Measurements from ENCODE around the gene UFD1.

The UFD1 gene

GRCh38 chr22:19494676-19495173 lies 15.7 kb upstream of the UFD1 start:
- no peak for TF ChIP-seq REST (IDR thresholded peaks at IDR 0.05; ENCODE audit: insufficient read depth in 1 of 2, low read depth in 2 of 2, low read length in 2 of 2)
- no peak for TF ChIP-seq FOXP2 (optimal IDR thresholded peaks at IDR 0.05; ENCODE audit: borderline replicate concordance, extremely low read depth, extremely low read length, insufficient read depth)
- no peak for TF ChIP-seq SIN3A (IDR thresholded peaks at IDR 0.05; ENCODE audit: borderline replicate concordance, insufficient read depth, low read length)
- TF ChIP-seq TAF1 (IDR thresholded peaks at IDR 0.05; ENCODE audit: borderline replicate concordance, insufficient read depth, low read length) = no peak
- TF ChIP-seq POLR2AphosphoS5 (IDR thresholded peaks at IDR 0.05; ENCODE audit: low read depth, low read length) = no peak

GRCh38 chr22:19494001-19494560 lies 15.1 kb upstream of the UFD1 start:
- TF ChIP-seq SIN3A (IDR thresholded peaks at IDR 0.05; ENCODE audit: borderline replicate concordance, insufficient read depth, low read length) = no peak
- TF ChIP-seq TAF1 (IDR thresholded peaks at IDR 0.05; ENCODE audit: borderline replicate concordance, insufficient read depth, low read length) = no peak
- TF ChIP-seq POLR2AphosphoS5 (IDR thresholded peaks at IDR 0.05; ENCODE audit: low read depth, low read length) = no peak
- no peak for TF ChIP-seq REST (IDR thresholded peaks at IDR 0.05; ENCODE audit: insufficient read depth in 1 of 2, low read depth in 2 of 2, low read length in 2 of 2)
- no peak for TF ChIP-seq FOXP2 (optimal IDR thresholded peaks at IDR 0.05; ENCODE audit: borderline replicate concordance, extremely low read depth, extremely low read length, insufficient read depth)

GRCh38 chr22:19492504-19493174 lies 13.6 kb upstream of the UFD1 start:
- TF ChIP-seq FOXP2 (optimal IDR thresholded peaks at IDR 0.05; ENCODE audit: borderline replicate concordance, extremely low read depth, extremely low read length, insufficient read depth) (no peak), TAF1 (IDR thresholded peaks at IDR 0.05; ENCODE audit: borderline replicate concordance, insufficient read depth, low read length) (no peak), POLR2AphosphoS5 (IDR thresholded peaks at IDR 0.05; ENCODE audit: low read depth, low read length) (no peak), SIN3A (IDR thresholded peaks at IDR 0.05; ENCODE audit: borderline replicate concordance, insufficient read depth, low read length) (no peak), REST (IDR thresholded peaks at IDR 0.05; ENCODE audit: insufficient read depth in 1 of 2, low read depth in 2 of 2, low read length in 2 of 2) (no peak)

GRCh38 chr22:19490628-19491230 lies 11.7 kb upstream of the UFD1 start:
- TF ChIP-seq REST (IDR thresholded peaks at IDR 0.05; ENCODE audit: insufficient read depth in 1 of 2, low read depth in 2 of 2, low read length in 2 of 2) (no peak), TAF1 (IDR thresholded peaks at IDR 0.05; ENCODE audit: borderline replicate concordance, insufficient read depth, low read length) (no peak), POLR2AphosphoS5 (IDR thresholded peaks at IDR 0.05; ENCODE audit: low read depth, low read length) (no peak), FOXP2 (optimal IDR thresholded peaks at IDR 0.05; ENCODE audit: borderline replicate concordance, extremely low read depth, extremely low read length, insufficient read depth) (no peak), SIN3A (IDR thresholded peaks at IDR 0.05; ENCODE audit: borderline replicate concordance, insufficient read depth, low read length) (no peak)
